PFSK-1 (cell line): ENCODE results near the gene OLIG1. TPM values are rescaled to one million over a fixed set of nuclear protein-coding genes. Genes with fewer than 3 reads are reported as not detected.

Source experiments
- FOXP2 ChIP-seq: optimal IDR thresholded peaks from 2 replicates; pipeline ENCODE3; 2011; ENCODE audit warnings: borderline replicate concordance, control low read depth, inconsistent platforms; ENCODE audit not compliant: insufficient read depth; ENCODE audit errors: extremely low read length, extremely low read depth
- POLR2AphosphoS5 ChIP-seq: IDR thresholded peaks from 2 replicates; pipeline ENCODE4 v1.6.1; 2012; ENCODE audit warnings: low read depth, mild to moderate bottlenecking, control low read depth, low read length, moderate library complexity
- REST ChIP-seq, 2 experiments: IDR thresholded peaks; 2 replicates each; pipeline versions ENCODE4 v1.6.1 to v1.8.0; 2011 to 2012; ENCODE audit warnings: low read depth in 2 of 2, low read length in 2 of 2, control low read depth in 1 of 2, inconsistent platforms in 1 of 2, mild to moderate bottlenecking in 1 of 2, moderate library complexity in 1 of 2; ENCODE audit not compliant: insufficient read depth in 1 of 2
- SIN3A ChIP-seq: IDR thresholded peaks from 2 replicates; pipeline ENCODE4 v1.6.1; 2012; ENCODE audit warnings: mild to moderate bottlenecking, low read length, moderate library complexity, borderline replicate concordance; ENCODE audit not compliant: insufficient read depth
- TAF1 ChIP-seq: IDR thresholded peaks from 2 replicates; pipeline ENCODE4 v1.6.1; 2012; ENCODE audit warnings: low read length, control low read depth, borderline replicate concordance; ENCODE audit not compliant: insufficient read depth
- polyA plus RNA-seq: library from polyadenylated mRNA; unstranded; fragments of >200 nt; gene quantifications from one replicate; pipeline ENCODE4 v1.2.1, GENCODE V29; 2012; ENCODE audit warnings: low read depth, missing spikeins; ENCODE audit not compliant: insufficient read length

Gene OLIG1
- not detected for polyA plus RNA-seq

- TF ChIP-seq REST (IDR thresholded peaks at IDR 0.05; ENCODE audit: insufficient read depth in 1 of 2, low read depth in 2 of 2, low read length in 2 of 2) (no peak), POLR2AphosphoS5 (no peak), TAF1 (no peak), FOXP2 (peak; percentile 46), SIN3A (no peak)
These were observed at the start of gene OLIG1 for GRCh38 chr21:33069994-33070743. TSS of gene OLIG1 (plus strand) at chr21:33070141. CDS start at chr21:33070247, 106 bp downstream.

- TF ChIP-seq REST (IDR thresholded peaks at IDR 0.05; ENCODE audit: insufficient read depth in 1 of 2, low read depth in 2 of 2, low read length in 2 of 2) (no peak), SIN3A (no peak), TAF1 (no peak), FOXP2 (no peak), POLR2AphosphoS5 (no peak)
These were observed 49.3 kb upstream of the OLIG1 start for GRCh38 chr21:33020558-33021100.

GRCh38 chr21:33021150-33021549 is 48.8 kb upstream of the OLIG1 start:
- TF ChIP-seq REST (IDR thresholded peaks at IDR 0.05; ENCODE audit: insufficient read depth in 1 of 2, low read depth in 2 of 2, low read length in 2 of 2) = no peak

- no peak for TF ChIP-seq POLR2AphosphoS5
- TF ChIP-seq REST (IDR thresholded peaks at IDR 0.05; ENCODE audit: insufficient read depth in 1 of 2, low read depth in 2 of 2, low read length in 2 of 2) = no peak
- no peak for TF ChIP-seq TAF1
- no peak for TF ChIP-seq SIN3A
- no peak for TF ChIP-seq FOXP2
These were observed 48.3 kb upstream of the OLIG1 start for GRCh38 chr21:33021667-33022066.

- TF ChIP-seq REST (IDR thresholded peaks at IDR 0.05; ENCODE audit: insufficient read depth in 1 of 2, low read depth in 2 of 2, low read length in 2 of 2) (no peak), SIN3A (no peak), POLR2AphosphoS5 (no peak), TAF1 (no peak), FOXP2 (no peak)
These were observed 47.5 kb upstream of the OLIG1 start for GRCh38 chr21:33022489-33022827.
